Measurements from ENCODE around the gene SLC16A12.

GRCh38 chr10:89516149-89516832 lies 19.1 kb downstream of the SLC16A12 start:
- no peak for TF ChIP-seq CTCF (conservative IDR thresholded peaks at IDR 0.05; ENCODE audit: low read length)
- no peak for TF ChIP-seq EZH2phosphoT487 (IDR thresholded peaks at IDR 0.05; ENCODE audit: borderline replicate concordance)

All from Loucy (cell line).